ENCODE data around the gene TMTC4. TPM values are rescaled to one million over a fixed set of nuclear protein-coding genes. Genes with fewer than 3 reads are reported as not detected.

The TMTC4 gene
- polyA plus RNA-seq, 1 donor from 2014 or later: 123 TPM

- no peak overlapping the region for H2AFZ ChIP-seq (ENCODE audit: low read depth, low read length)
- peaks cover 3% of the 10 kb centered on the region for H3F3A ChIP-seq (ENCODE audit: insufficient read depth, low read length, poor library complexity, severe bottlenecking)
- H3K9me2 ChIP-seq (ENCODE audit: insufficient read depth, low read length): no peaks in the 10 kb centered on the region
- no peak for TF ChIP-seq EZH2 (IDR thresholded peaks at IDR 0.05; ENCODE audit: borderline replicate concordance, insufficient read depth, low read length, poor library complexity, severe bottlenecking)
- no peak for TF ChIP-seq POLR2AphosphoS5 (IDR thresholded peaks at IDR 0.05)
- TF ChIP-seq EP300 (conservative IDR thresholded peaks at IDR 0.05; ENCODE audit: poor library complexity, severe bottlenecking): no peak
- no peak for TF ChIP-seq MXI1 (conservative IDR thresholded peaks at IDR 0.05; ENCODE audit: poor library complexity, severe bottlenecking)
- no peak for TF ChIP-seq CTCF (IDR thresholded peaks at IDR 0.05; ENCODE audit: poor library complexity, severe bottlenecking)
- TF ChIP-seq SMC3 (conservative IDR thresholded peaks at IDR 0.05; ENCODE audit: poor library complexity): no peak
- no peak for TF ChIP-seq TAF1 (IDR thresholded peaks at IDR 0.05; ENCODE audit: low read depth)
- TF ChIP-seq RAD21 (conservative IDR thresholded peaks at IDR 0.05): no peak
- TF ChIP-seq, protein P1, sequence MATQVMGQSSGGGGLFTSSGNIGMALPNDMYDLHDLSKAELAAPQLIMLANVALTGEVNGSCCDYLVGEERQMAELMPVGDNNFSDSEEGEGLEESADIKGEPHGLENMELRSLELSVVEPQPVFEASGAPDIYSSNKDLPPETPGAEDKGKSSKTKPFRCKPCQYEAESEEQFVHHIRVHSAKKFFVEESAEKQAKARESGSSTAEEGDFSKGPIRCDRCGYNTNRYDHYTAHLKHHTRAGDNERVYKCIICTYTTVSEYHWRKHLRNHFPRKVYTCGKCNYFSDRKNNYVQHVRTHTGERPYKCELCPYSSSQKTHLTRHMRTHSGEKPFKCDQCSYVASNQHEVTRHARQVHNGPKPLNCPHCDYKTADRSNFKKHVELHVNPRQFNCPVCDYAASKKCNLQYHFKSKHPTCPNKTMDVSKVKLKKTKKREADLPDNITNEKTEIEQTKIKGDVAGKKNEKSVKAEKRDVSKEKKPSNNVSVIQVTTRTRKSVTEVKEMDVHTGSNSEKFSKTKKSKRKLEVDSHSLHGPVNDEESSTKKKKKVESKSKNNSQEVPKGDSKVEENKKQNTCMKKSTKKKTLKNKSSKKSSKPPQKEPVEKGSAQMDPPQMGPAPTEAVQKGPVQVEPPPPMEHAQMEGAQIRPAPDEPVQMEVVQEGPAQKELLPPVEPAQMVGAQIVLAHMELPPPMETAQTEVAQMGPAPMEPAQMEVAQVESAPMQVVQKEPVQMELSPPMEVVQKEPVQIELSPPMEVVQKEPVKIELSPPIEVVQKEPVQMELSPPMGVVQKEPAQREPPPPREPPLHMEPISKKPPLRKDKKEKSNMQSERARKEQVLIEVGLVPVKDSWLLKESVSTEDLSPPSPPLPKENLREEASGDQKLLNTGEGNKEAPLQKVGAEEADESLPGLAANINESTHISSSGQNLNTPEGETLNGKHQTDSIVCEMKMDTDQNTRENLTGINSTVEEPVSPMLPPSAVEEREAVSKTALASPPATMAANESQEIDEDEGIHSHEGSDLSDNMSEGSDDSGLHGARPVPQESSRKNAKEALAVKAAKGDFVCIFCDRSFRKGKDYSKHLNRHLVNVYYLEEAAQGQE (IDR thresholded peaks at IDR 0.05; ENCODE audit: borderline replicate concordance): no peak
- no peak overlapping the region for H3K9ac ChIP-seq (ENCODE audit: low read length)
- H3K27ac ChIP-seq (ENCODE audit: low read length): no peak overlapping the region
- H4K20me1 ChIP-seq (ENCODE audit: insufficient read depth): no peaks in the 10 kb centered on the region
- H3K4me3 ChIP-seq (ENCODE audit: low read length): no peak overlapping the region
- H3K4me2 ChIP-seq (ENCODE audit: low read length): no peak overlapping the region
- H3K36me3 ChIP-seq (ENCODE audit: insufficient read depth, low read length): peaks cover 10% of the 10 kb centered on the region
- no peaks in the 10 kb centered on the region for H3K9me3 ChIP-seq (ENCODE audit: low read length)
- H3K79me2 ChIP-seq (replicated peaks; ENCODE audit: insufficient read depth, low read length): no peaks in the 10 kb centered on the region
- H3K27me3 ChIP-seq (ENCODE audit: insufficient read depth, low read depth, low read length): no peaks in the 10 kb centered on the region
Measured at GRCh38 chr13:100634696-100635095, 39.9 kb downstream of the TMTC4 start.

DNA sequence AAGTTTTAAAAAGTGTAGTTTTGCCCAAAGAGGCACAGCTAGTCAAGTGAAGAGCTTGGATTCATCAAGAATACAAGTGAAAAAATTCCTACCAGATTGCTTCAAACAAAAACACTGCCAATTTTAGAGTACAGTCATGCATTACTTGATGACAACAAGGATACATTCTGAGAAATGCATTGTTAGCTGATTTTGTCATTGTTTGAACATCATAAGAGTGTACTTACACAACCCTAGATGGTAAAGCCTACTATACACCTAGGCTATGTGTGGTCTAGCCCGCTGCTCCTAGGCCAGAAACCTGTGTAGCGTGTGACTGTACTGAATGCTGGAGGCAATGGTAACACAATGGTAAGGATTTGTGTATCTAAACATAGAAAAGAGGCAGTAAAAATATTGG is 41.1 kb downstream of the TMTC4 start:
- Histone ChIP-seq H3F3A (ENCODE audit: insufficient read depth, low read length, poor library complexity, severe bottlenecking) (peaks cover 3% of the 10 kb centered on the region), H4K20me1 (ENCODE audit: insufficient read depth) (no peaks in the 10 kb centered on the region), H3K27me3 (ENCODE audit: insufficient read depth, low read depth, low read length) (no peaks in the 10 kb centered on the region), H3K4me3 (ENCODE audit: low read length) (no peak overlapping the region), H3K79me2 (replicated peaks; ENCODE audit: insufficient read depth, low read length) (no peaks in the 10 kb centered on the region), H3K9me2 (ENCODE audit: insufficient read depth, low read length) (no peaks in the 10 kb centered on the region), H3K27ac (ENCODE audit: low read length) (no peak overlapping the region), H3K9me3 (ENCODE audit: low read length) (no peaks in the 10 kb centered on the region), H3K36me3 (ENCODE audit: insufficient read depth, low read length) (peaks cover 14% of the 10 kb centered on the region), H3K4me2 (ENCODE audit: low read length) (no peak overlapping the region), H2AFZ (ENCODE audit: low read depth, low read length) (no peak overlapping the region), H3K9ac (ENCODE audit: low read length) (no peak overlapping the region)
- TF ChIP-seq EP300 (conservative IDR thresholded peaks at IDR 0.05; ENCODE audit: poor library complexity, severe bottlenecking): no peak
- TF ChIP-seq EZH2 (IDR thresholded peaks at IDR 0.05; ENCODE audit: borderline replicate concordance, insufficient read depth, low read length, poor library complexity, severe bottlenecking): no peak
- TF ChIP-seq RAD21 (conservative IDR thresholded peaks at IDR 0.05): no peak
- TF ChIP-seq, protein P1 (IDR thresholded peaks at IDR 0.05; ENCODE audit: borderline replicate concordance): no peak
- TF ChIP-seq CTCF (IDR thresholded peaks at IDR 0.05; ENCODE audit: poor library complexity, severe bottlenecking): no peak
- no peak for TF ChIP-seq TAF1 (IDR thresholded peaks at IDR 0.05; ENCODE audit: low read depth)
- TF ChIP-seq MXI1 (conservative IDR thresholded peaks at IDR 0.05; ENCODE audit: poor library complexity, severe bottlenecking): no peak
- no peak for TF ChIP-seq SMC3 (conservative IDR thresholded peaks at IDR 0.05; ENCODE audit: poor library complexity)
- no peak for TF ChIP-seq POLR2AphosphoS5 (IDR thresholded peaks at IDR 0.05)
